Astrocyte of the spinal cord (primary cell): ENCODE results near the gene RASIP1.

Source experiments
- DNase-seq: peaks from one replicate; pipeline ENCODE4 v3.0.0; 2011; ENCODE audit warnings: low read depth, low spot score
- H3K4me3 ChIP-seq: 2 replicates; pipeline ENCODE4 v1.5.1; 2011; ENCODE audit warnings: low read depth, mild to moderate bottlenecking, low read length, moderate library complexity
- in situ Hi-C: cut with HindIII; loops from 2 replicates; pipeline ENCODE4 v1.10.0; 2017; ENCODE audit warnings: low sequenced_read_pairs
- TF ChIP-seq, protein P1 (sequence below): IDR thresholded peaks from 2 replicates; pipeline ENCODE4 v1.5.1; 2012; ENCODE audit warnings: low read depth, mild to moderate bottlenecking, low read length, inconsistent platforms

Gene RASIP1

DNA sequence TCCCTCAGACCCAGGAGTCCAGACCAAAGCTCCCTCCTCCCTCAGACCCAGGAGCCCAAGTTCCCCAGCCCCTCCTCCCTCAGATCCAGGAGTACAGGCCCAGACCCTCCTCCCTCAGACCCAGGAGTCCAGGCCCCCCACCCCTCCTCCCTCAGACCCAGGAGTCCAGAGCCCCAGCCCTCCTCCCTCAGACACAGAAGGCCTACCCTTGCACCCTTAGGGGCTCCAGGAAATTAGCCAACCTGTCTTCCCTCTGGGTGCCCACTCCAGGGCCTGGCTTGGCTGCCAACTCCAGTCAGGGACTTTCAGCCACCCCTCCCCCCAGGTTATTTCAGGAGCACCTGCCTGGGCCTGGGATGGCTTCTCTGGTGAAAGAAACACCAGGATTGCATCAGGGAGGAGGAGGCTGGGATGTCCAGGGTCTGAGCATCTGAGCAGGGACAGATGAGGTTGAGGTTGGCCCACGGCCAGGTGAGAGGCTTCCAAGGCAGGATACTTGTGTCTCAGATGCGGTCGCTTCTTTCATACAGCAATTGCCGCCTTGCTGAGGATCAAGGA, 14.8 kb upstream of the RASIP1 start, which contains the start of gene FGF21:
TSS of gene FGF21 (plus strand) at position 441 of the 558 bp plus-strand sequence. CDS start 713 bp downstream, outside the sequence.
- DNase-seq, result no peak
- in situ Hi-C loops, result no loop called here
- TF ChIP-seq, protein P1, sequence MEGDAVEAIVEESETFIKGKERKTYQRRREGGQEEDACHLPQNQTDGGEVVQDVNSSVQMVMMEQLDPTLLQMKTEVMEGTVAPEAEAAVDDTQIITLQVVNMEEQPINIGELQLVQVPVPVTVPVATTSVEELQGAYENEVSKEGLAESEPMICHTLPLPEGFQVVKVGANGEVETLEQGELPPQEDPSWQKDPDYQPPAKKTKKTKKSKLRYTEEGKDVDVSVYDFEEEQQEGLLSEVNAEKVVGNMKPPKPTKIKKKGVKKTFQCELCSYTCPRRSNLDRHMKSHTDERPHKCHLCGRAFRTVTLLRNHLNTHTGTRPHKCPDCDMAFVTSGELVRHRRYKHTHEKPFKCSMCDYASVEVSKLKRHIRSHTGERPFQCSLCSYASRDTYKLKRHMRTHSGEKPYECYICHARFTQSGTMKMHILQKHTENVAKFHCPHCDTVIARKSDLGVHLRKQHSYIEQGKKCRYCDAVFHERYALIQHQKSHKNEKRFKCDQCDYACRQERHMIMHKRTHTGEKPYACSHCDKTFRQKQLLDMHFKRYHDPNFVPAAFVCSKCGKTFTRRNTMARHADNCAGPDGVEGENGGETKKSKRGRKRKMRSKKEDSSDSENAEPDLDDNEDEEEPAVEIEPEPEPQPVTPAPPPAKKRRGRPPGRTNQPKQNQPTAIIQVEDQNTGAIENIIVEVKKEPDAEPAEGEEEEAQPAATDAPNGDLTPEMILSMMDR, result no peak
- H3K4me3 ChIP-seq, result no peak within 1 kb of the TSS

DNA sequence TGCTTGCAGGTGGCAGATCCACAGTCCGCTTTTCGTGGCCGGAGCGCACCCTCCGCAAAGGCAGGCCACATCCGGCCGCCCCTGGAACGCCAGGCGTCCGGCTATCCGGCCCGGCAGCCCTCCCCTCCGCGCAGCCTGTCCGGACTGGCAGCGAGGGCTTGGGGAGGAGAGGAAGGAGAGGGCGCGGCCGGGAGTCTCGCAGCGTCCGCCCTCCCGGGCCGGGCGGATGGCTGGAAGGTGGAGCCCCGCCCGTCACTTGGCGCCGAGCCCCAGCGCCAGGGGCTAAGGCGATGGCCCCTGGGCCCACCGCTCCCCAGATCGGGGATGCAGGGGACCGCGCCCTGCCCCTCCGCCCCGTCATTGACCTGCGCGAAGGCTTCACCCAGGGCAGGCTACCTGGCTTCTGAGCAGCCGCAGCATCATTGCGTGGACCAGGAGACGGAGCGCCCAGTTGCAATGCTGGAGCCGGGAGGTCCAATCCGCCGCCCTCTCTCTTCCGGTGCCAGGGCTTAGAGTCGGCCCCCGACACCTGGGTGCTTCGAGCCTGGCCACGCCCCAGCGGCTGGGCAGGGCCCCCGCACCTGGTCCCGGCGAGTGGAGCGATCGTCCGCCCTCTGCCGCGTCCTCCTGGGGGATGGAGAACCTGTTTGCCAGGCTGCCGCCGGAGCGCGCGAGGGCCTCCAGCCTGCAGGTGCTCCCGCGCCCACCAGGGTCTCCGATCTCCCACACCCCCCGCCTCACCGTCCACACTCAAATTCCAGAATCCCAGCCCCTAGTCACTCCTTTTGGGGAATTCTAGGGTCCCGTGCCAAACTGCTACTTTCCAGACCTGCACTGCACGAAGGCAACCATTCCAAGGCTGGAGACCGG, 12.3 kb upstream of the RASIP1 start, which contains the start of gene FUT1:
TSS of gene FUT1 (minus strand) at position 146 of the 870 bp plus-strand sequence. CDS start 1,360 bp downstream, outside the sequence.
- peak within 1 kb of the TSS; percentile 14 for H3K4me3 ChIP-seq
- TF ChIP-seq, protein P1, result no peak
- in situ Hi-C loops, result no loop called here
- no peak for DNase-seq

DNA sequence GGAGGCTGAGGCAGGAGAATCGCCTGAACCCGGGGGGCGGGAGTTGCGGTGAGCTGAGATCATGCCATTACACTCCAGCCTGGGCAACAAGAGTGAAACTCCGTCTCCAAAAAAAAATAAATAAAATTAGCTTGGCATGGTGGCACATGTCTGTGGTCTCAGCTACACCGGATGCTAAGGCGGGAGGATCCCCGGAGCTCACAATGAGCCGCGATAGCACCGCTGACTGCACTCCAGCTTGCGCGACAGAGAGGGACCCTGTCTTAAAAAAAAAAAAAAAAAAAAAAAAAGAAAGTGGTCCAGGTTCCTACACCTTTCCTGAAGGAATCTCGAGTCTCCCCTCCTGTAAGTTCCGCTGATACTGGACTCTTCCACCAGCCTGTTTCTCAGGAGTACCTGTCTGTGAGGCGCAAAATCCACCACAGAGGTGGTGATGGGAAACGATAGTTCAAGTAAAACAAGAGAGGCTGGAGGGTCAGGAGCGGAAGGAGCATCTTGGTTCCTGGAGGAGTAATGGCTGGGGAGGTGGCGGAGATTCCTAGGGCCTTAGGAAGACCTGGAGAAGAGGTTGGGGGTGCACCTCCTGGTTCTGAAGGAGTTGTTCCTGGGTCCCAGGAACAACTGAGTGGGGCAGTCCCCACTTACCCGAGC, 11.6 kb upstream of the RASIP1 start:
- no peak for DNase-seq
- TF ChIP-seq, protein P1, result no peak
- in situ Hi-C loops, result no loop called here
- peak overlapping the region; percentile 14 for H3K4me3 ChIP-seq

DNA sequence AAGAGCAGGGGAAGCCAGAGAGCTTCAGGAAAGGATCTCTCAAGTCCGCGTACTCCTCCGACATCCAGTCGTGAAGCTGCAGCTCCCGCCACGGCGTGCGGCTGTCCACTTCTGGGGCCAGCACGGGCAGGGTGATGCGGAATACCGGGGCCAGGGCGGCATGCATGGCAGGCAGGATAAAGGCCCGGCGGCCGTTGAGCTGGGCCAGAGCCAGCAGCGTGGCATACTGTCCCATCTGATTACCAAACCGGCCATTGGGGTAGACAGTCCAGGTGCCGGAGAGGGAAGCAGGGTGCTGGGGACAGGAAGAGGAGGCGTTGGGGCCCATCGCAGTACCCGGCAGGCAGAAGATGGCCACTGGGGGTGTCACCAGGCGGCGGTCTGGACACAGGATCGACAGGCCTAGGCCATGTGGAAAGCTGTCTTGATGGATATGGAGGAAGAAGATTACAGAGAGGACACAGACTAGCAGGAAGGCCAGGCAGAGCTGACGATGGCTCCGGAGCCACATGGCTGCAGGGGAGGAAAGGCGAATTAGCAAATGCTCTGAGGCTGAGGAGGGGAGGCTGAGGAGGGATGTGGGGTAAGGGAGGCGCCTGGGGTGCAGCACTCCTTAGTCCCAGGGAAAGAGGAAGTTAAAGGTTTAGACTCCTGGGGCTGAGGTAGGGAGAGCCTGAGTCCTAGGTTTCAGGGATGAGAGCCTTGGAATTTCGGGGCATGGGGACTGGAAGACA, 10.5 kb upstream of the RASIP1 start:
- H3K4me3 ChIP-seq, result no peak overlapping the region
- in situ Hi-C loops, result no loop called here
- TF ChIP-seq, protein P1, result no peak
- DNase-seq, result no peak

DNA sequence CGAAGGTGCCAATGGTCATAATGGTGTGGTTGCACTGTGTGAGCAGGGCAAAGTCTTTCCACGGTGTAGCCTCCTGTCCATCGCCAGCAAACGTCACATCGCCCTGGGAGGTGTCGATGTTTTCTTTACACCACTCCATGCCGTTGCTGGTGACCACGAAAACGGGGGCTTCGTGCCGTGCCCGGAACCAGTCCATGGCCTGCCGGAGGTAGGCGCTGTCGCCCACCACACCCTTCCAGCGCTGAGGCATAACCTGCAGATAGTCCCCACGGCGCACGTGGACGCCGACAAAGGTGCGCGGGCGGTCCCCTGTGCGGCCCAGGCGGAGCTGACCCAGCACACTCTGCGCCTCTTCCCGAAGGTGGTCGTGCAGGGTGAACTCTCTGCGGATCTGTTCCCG, 9.9 kb upstream of the RASIP1 start:
- TF ChIP-seq, protein P1, result no peak
- in situ Hi-C loops, result no loop called here
- H3K4me3 ChIP-seq, result no peak overlapping the region
- no peak for DNase-seq
